DOHH2 (cell line): ENCODE results near the gene HS3ST4.

ENCODE experiments used
- H3F3A ChIP-seq: fragments of 200-600 bp; sonication (generic), shearing (Covaris generic); 2 replicates; pipeline ENCODE4 v1.6.0; 2016; ENCODE audit warnings: antibody characterized with exemption, mild to moderate bottlenecking; ENCODE audit not compliant: control insufficient read depth, insufficient read depth
- H3K27ac ChIP-seq: fragments of 200-600 bp; sonication (generic); 2 replicates; pipeline ENCODE4 v1.5.1; 2014; ENCODE audit warnings: low read depth, mild to moderate bottlenecking, low read length, moderate library complexity
- H3K27me3 ChIP-seq: fragments of 200-600 bp; sonication (generic); 2 replicates; pipeline ENCODE4 v1.6.1; 2014; ENCODE audit warnings: mild to moderate bottlenecking, low read length, mixed read lengths; ENCODE audit not compliant: control insufficient read depth
- H3K36me3 ChIP-seq: fragments of 200-600 bp; sonication (generic); 2 replicates; pipeline ENCODE4 v1.6.1; 2014; ENCODE audit warnings: mild to moderate bottlenecking, low read length, moderate library complexity, mixed read lengths; ENCODE audit not compliant: control insufficient read depth
- H3K4me1 ChIP-seq: fragments of 200-600 bp; sonication (generic); 2 replicates; pipeline ENCODE4 v1.6.1; 2014; ENCODE audit warnings: mild to moderate bottlenecking, low read length, mixed read lengths; ENCODE audit not compliant: control insufficient read depth
- H3K4me2 ChIP-seq: fragments of 200-600 bp; sonication (generic); 2 replicates; pipeline ENCODE4 v1.6.0; 2014; ENCODE audit warnings: mild to moderate bottlenecking, low read length, moderate library complexity
- H3K4me3 ChIP-seq: fragments of 200-600 bp; sonication (generic); 2 replicates; pipeline ENCODE4 v1.5.1; 2014; ENCODE audit warnings: mild to moderate bottlenecking, low read length, mixed read lengths
- H3K79me2 ChIP-seq: fragments of 200-600 bp; sonication (generic); 2 replicates; pipeline ENCODE4 v1.6.1; 2014; ENCODE audit warnings: mild to moderate bottlenecking, low read length, mixed read lengths; ENCODE audit not compliant: control insufficient read depth
- H3K9me2 ChIP-seq: fragments of 200-600 bp; sonication (generic); replicated peaks from 2 replicates; pipeline ENCODE4 v1.6.1; 2014; ENCODE audit warnings: mild to moderate bottlenecking, low read length, mixed read lengths; ENCODE audit not compliant: control insufficient read depth
- H3K9me3 ChIP-seq: fragments of 200-600 bp; sonication (generic); 2 replicates; pipeline ENCODE4 v1.6.1; 2014; ENCODE audit warnings: antibody characterized with exemption, low read length, mixed read lengths; ENCODE audit not compliant: control insufficient read depth, insufficient read depth
- H4K20me1 ChIP-seq: fragments of 200-600 bp; sonication (generic); 2 replicates; pipeline ENCODE4 v1.6.0; 2014; ENCODE audit warnings: low read depth, mild to moderate bottlenecking, antibody characterized with exemption, low read length, moderate library complexity; ENCODE audit not compliant: control insufficient read depth, insufficient read depth
- CTCF ChIP-seq: fragments of 200-600 bp; sonication (generic); IDR thresholded peaks from one replicate; pipeline ENCODE4 v1.5.1; 2014; ENCODE audit warnings: antibody characterized with exemption, mild to moderate bottlenecking, low read depth, low read length; ENCODE audit not compliant: poor library complexity, severe bottlenecking
- EZH2phosphoT487 ChIP-seq: fragments of 200-600 bp; sonication (generic); IDR thresholded peaks from 2 replicates; pipeline ENCODE4 v1.6.1; 2017; ENCODE audit warnings: borderline replicate concordance, mild to moderate bottlenecking, antibody characterized with exemption, low read length, moderate library complexity, mixed read lengths

Gene HS3ST4

DNA sequence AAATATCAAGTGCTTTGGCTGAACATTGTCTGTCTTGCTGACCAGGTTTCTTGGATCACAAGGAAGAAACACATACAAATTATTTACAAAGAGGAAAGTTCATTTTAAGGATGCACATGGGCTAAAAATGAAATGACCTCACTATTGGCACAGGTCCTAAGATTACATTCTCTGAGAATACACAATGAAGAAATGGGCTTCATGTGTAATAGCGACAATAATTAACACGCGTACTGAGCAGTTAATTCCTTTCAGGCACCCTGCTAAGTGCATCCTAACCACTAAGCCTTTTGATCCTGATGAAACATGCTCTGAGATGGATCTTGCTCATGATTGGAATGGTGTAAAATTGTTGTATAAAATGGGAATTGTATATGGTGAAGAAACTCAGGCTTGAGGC, 429.0 kb downstream of the HS3ST4 start:
- Histone ChIP-seq H3K4me3 (no peak overlapping the region), H3K9me2 (no peaks in the 10 kb centered on the region), H3F3A (no peaks in the 10 kb centered on the region), H3K4me2 (no peak overlapping the region), H3K4me1 (no peaks in the 10 kb centered on the region), H3K27me3 (no peaks in the 10 kb centered on the region), H3K9me3 (no peaks in the 10 kb centered on the region), H3K27ac (no peak overlapping the region), H3K36me3 (no peaks in the 10 kb centered on the region), H3K79me2 (no peaks in the 10 kb centered on the region), H4K20me1 (no peaks in the 10 kb centered on the region)
- no peak for TF ChIP-seq EZH2phosphoT487
- no peak for TF ChIP-seq CTCF

- no peaks in the 10 kb centered on the region for H3K79me2 ChIP-seq
- no peak overlapping the region for H3K27ac ChIP-seq
- no peak overlapping the region for H3K4me2 ChIP-seq
- no peaks in the 10 kb centered on the region for H3K36me3 ChIP-seq
- H3K4me1 ChIP-seq, result no peaks in the 10 kb centered on the region
- no peaks in the 10 kb centered on the region for H3K27me3 ChIP-seq
- no peaks in the 10 kb centered on the region for H3F3A ChIP-seq
- H4K20me1 ChIP-seq, result no peaks in the 10 kb centered on the region
- no peak overlapping the region for H3K4me3 ChIP-seq
- no peak for TF ChIP-seq CTCF
- TF ChIP-seq EZH2phosphoT487, result no peak
- no peaks in the 10 kb centered on the region for H3K9me2 ChIP-seq
- no peaks in the 10 kb centered on the region for H3K9me3 ChIP-seq
Measured at GRCh38 chr16:26128296-26128695, 436.5 kb downstream of the HS3ST4 start.

DNA sequence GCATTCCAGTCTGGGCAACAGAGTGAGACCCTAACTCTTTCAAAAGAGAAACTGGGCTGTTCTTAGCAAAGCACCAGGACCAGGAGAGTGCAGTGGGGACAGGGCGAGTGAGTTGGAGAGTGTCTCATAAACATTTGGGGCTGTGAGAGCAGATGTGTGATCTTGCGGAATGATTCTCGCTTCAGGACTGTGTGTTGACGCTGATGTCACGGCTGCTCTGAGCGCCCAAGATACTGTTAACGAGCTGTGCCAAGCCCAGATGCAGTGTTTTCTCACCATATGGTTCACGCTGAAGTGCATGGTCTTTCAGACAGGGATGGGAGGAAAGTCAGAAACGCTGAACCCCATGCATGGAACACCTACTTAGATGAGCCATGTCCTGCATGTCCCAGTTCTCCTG, 438.2 kb downstream of the HS3ST4 start:
- H3K79me2 ChIP-seq, result no peaks in the 10 kb centered on the region
- H3K9me3 ChIP-seq, result no peaks in the 10 kb centered on the region
- no peak overlapping the region for H3K27ac ChIP-seq
- no peaks in the 10 kb centered on the region for H3K36me3 ChIP-seq
- no peak overlapping the region for H3K4me2 ChIP-seq
- H3K4me3 ChIP-seq, result no peak overlapping the region
- H3K4me1 ChIP-seq, result no peaks in the 10 kb centered on the region
- H3K27me3 ChIP-seq, result no peaks in the 10 kb centered on the region
- H3K9me2 ChIP-seq, result no peaks in the 10 kb centered on the region
- no peaks in the 10 kb centered on the region for H3F3A ChIP-seq
- TF ChIP-seq EZH2phosphoT487, result no peak
- TF ChIP-seq CTCF, result no peak
- no peaks in the 10 kb centered on the region for H4K20me1 ChIP-seq
